ENCODE results near the gene MLYCD. TPM values are rescaled to one million over a fixed set of nuclear protein-coding genes. Genes with fewer than 3 reads are reported as not detected.

Gene MLYCD
- total RNA-seq, 1 experiment from 2014 or later, result 2.2 TPM

DNA sequence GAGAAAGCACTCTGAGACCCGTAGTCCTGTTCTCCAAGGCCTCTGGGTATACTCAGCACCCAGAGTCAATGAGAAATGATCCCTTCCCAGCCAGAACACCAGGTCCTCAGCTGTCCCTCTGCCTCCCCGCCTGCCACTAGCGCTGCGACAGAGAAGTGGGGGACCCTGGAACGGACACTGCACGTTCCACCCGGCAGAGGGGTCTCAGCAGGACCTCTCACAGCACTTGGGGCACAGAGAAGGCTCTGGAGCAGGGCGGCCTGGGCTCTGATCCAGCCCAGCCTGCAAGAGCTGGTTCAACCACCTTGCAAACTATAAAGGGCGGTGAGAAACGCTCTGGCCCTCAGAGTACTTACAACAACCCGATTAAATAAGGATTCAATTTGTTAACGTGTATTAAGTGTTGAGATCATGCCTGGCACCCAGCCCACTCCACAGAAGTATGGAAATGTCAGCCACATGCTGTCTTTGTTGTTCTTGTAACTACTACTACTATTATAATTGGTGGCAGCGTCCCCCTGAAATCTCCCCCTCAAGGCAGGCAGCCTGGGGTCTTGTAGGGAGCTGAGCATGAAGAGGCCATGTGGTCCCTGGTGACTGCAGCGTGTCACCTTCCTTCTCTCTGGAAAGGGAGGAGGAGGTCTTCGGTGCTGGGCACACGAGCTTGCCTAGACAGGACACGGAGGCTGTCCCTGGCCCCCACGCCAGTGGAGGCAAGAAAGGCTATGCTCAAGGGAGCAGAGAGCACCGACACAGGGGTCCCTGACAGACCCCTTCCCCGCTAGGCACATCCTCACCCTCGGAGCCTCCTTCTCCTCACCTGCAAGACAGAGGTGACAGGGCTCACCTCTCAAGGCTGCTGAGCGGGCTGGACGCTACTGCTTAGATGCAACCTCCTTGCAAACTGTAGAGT lies 56.6 kb downstream of the MLYCD start:
- peaks cover 26% of the 10 kb centered on the region for H3K4me1 ChIP-seq (replicated peaks)
- H3K4me3 ChIP-seq, result no peak overlapping the region
- H3K27me3 ChIP-seq (replicated peaks), result no peaks in the 10 kb centered on the region
- H3K9me3 ChIP-seq (replicated peaks), result no peaks in the 10 kb centered on the region
- peaks cover 36% of the 10 kb centered on the region for H3K36me3 ChIP-seq
- H3K27ac ChIP-seq, result no peak overlapping the region
- DNase-seq (ENCODE audit: low read depth in 1 of 2, low spot score in 2 of 2), result no peak

- Histone ChIP-seq H3K27ac (no peak overlapping the region), H3K36me3 (peaks cover 47% of the 10 kb centered on the region), H3K4me1 (replicated peaks) (peaks cover 26% of the 10 kb centered on the region), H3K9me3 (replicated peaks) (no peaks in the 10 kb centered on the region), H3K4me3 (no peak overlapping the region), H3K27me3 (replicated peaks) (no peaks in the 10 kb centered on the region)
- DNase-seq (ENCODE audit: low read depth in 1 of 2, low spot score in 2 of 2), result peak; percentile 48 to 82
Observed at GRCh38 chr16:83956336-83957289, 57.7 kb downstream of the MLYCD start.

DNA sequence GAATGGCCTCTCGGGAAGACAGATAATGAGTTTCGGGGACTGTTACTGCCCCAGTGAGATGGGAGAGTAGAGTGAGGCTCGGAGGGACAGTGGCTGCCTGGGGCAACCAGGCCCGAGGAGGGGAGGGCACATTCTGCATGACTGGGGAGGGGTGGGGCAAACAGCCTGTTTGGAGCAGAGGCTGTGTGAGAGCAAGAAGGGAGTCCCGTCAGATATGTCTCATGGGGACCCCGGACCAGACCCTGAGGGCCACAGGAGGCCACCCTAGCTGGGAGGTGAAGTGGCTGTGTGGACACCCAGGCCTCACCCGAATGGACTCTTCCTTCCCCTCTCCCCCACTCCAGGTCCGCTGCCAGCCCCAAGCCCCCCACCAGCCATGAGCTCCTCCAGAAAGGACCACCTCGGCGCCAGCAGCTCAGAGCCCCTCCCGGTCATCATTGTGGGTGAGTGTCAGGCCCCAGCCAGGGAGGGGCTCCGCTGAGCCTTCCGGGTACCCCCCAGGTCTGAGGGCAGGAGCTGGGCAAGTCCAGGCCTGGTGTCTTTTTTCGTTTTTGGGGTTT lies 58.5 kb downstream of the MLYCD start:
- Histone ChIP-seq H3K27me3 (replicated peaks) (no peaks in the 10 kb centered on the region), H3K9me3 (replicated peaks) (no peaks in the 10 kb centered on the region), H3K4me3 (no peak overlapping the region), H3K27ac (no peak overlapping the region), H3K4me1 (replicated peaks) (peaks cover 24% of the 10 kb centered on the region), H3K36me3 (peaks cover 52% of the 10 kb centered on the region)
- no peak for DNase-seq (ENCODE audit: low read depth in 1 of 2, low spot score in 2 of 2)

DNA sequence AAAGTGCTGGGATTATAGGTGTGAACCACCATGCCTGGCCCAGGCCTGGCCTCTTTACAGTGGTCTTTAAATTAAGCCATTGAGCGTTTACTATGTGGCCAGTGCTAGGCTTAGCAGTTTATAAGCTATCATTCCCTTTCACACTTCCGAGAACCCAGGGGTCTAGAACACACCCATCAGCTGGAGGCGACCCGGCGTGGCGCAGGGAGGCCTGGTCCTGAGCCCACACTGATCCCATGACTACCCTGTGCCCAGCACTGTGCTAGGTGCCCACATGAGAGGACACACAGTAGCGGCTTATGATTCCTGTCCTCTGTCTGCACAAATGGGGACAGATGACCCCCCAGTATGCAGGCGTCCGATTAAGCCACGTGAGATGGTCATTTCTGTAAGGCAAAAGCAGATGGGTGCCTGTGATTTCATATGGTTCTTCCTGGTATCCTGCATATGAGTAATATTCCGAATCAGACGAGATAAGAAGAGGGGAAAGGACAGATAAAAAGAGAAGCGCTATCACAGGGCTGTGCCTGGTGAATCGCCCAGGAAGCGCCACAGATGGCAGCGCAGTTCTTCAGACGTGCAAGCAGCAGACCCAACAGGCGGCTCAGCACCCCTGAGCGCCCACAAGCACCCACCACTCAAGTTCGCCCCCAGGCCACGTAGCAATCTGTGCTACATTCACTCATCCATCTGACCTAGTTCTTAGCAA lies 59.4 kb downstream of the MLYCD start:
- peaks cover 56% of the 10 kb centered on the region for H3K36me3 ChIP-seq
- no peaks in the 10 kb centered on the region for H3K9me3 ChIP-seq (replicated peaks)
- no peaks in the 10 kb centered on the region for H3K27me3 ChIP-seq (replicated peaks)
- no peak overlapping the region for H3K27ac ChIP-seq
- no peak overlapping the region for H3K4me3 ChIP-seq
- H3K4me1 ChIP-seq (replicated peaks), result peaks cover 15% of the 10 kb centered on the region
- no peak for DNase-seq (ENCODE audit: low read depth in 1 of 2, low spot score in 2 of 2)

- Histone ChIP-seq H3K36me3 (peaks cover 60% of the 10 kb centered on the region), H3K4me3 (no peak overlapping the region), H3K4me1 (replicated peaks) (peaks cover 8% of the 10 kb centered on the region), H3K27me3 (replicated peaks) (no peaks in the 10 kb centered on the region), H3K9me3 (replicated peaks) (no peaks in the 10 kb centered on the region), H3K27ac (no peak overlapping the region)
- DNase-seq (ENCODE audit: low read depth in 1 of 2, low spot score in 2 of 2), result no peak
Observed at GRCh38 chr16:83958846-83959565, 60.1 kb downstream of the MLYCD start.

DNA sequence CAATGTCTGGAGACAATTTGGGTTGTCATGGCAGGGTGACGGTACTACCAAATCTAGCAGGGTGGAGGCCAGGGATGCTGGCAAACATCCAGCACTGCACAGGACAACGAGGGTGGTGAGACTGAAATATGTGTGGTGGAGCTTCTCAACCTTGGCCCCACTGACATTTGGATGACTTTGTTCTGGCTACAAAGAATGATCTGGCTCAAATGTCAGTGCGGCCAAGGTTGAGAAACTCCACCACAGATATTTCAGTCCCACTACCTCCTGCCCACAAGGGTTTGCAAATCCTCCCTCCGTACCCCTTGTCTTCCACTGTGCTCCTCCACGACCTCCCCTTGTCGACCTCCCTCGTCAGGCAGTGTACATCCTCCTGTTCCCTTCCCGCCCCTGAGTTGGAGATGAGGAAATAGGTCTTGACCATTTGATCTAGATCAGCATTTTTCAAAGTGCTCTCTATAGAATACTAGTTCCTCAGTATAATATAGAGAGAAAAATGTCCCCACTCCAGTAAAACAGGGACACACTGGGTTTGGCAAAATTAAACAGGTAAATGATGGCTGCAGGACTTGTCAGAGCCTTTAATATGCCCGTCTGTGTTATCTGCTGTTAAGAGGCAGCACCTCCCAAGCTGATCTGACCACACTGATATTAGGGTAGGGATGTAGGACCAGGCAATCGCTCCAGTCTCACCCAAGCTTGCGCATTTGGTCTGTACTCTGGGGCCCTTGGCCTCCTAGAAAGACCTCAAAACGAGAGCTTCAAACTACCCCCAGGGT lies 60.9 kb downstream of the MLYCD start:
- no peaks in the 10 kb centered on the region; the same call in 1 of the 2 replicates for H3K4me1 ChIP-seq (replicated peaks)
- peaks cover 63% of the 10 kb centered on the region for H3K36me3 ChIP-seq
- no peaks in the 10 kb centered on the region for H3K9me3 ChIP-seq (replicated peaks)
- no peak overlapping the region for H3K4me3 ChIP-seq
- H3K27ac ChIP-seq, result no peak overlapping the region
- no peak for DNase-seq (ENCODE audit: low read depth in 1 of 2, low spot score in 2 of 2)
- no peaks in the 10 kb centered on the region for H3K27me3 ChIP-seq (replicated peaks)

GRCh38 chr16:83960521-83961249 lies 61.8 kb downstream of the MLYCD start:
- H3K4me1 ChIP-seq (replicated peaks), result no peaks in the 10 kb centered on the region
- H3K36me3 ChIP-seq, result peaks cover 64% of the 10 kb centered on the region
- H3K9me3 ChIP-seq (replicated peaks), result no peaks in the 10 kb centered on the region
- no peaks in the 10 kb centered on the region for H3K27me3 ChIP-seq (replicated peaks)
- no peak overlapping the region for H3K4me3 ChIP-seq
- no peak overlapping the region for H3K27ac ChIP-seq
- DNase-seq (ENCODE audit: low read depth in 1 of 2, low spot score in 2 of 2), result no peak

DNA sequence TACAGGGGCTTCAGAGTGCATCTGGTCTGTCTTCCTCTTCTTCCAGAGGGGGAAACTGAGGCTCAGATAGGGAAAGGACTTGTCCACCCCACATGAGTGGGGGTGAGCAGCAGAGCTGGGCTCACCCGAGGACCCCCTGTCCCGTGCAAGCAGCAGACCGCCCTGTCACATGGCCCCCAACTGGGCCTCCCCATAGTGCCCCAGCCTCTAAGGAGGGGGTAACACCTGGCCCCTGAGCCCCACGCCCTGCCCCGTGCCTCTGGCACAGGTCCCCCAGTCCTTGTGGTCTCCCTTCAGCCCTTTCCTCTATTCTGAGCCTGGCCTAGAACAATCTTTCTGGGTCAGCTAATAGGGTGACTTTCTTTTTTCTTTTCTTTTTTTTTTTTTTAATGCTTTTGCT lies 62.7 kb downstream of the MLYCD start:
- peaks cover 61% of the 10 kb centered on the region for H3K36me3 ChIP-seq
- no peaks in the 10 kb centered on the region for H3K9me3 ChIP-seq (replicated peaks)
- H3K27ac ChIP-seq, result no peak overlapping the region
- H3K4me3 ChIP-seq, result no peak overlapping the region
- H3K4me1 ChIP-seq (replicated peaks), result no peaks in the 10 kb centered on the region
- no peak for DNase-seq (ENCODE audit: low read depth in 1 of 2, low spot score in 2 of 2)
- no peaks in the 10 kb centered on the region for H3K27me3 ChIP-seq (replicated peaks)

- DNase-seq (ENCODE audit: low read depth in 1 of 2, low spot score in 2 of 2), result no peak
- Histone ChIP-seq H3K9me3 (replicated peaks) (no peaks in the 10 kb centered on the region), H3K4me3 (no peak overlapping the region), H3K27me3 (replicated peaks) (no peaks in the 10 kb centered on the region), H3K36me3 (peaks cover 53% of the 10 kb centered on the region), H3K27ac (no peak overlapping the region), H3K4me1 (replicated peaks) (no peaks in the 10 kb centered on the region)
Observed at GRCh38 chr16:83963277-83964119, 64.6 kb downstream of the MLYCD start.

GRCh38 chr16:83964684-83965443 lies 65.9 kb downstream of the MLYCD start:
- no peaks in the 10 kb centered on the region for H3K9me3 ChIP-seq (replicated peaks)
- H3K27ac ChIP-seq, result no peak overlapping the region
- peaks cover 40% of the 10 kb centered on the region for H3K36me3 ChIP-seq

More at GRCh38 chr16:83964684-83965443, 65.9 kb downstream of the MLYCD start:
- no peak for DNase-seq (ENCODE audit: low read depth in 1 of 2, low spot score in 2 of 2)
- Histone ChIP-seq H3K27me3 (replicated peaks) (peaks cover 9% of the 10 kb centered on the region), H3K4me3 (no peak overlapping the region), H3K4me1 (replicated peaks) (peaks cover 2% of the 10 kb centered on the region; the same call in 1 of the 2 replicates)

Measured in SJSA1 (cell line).